Measurements from ENCODE around the gene DAPK2. TPM values are rescaled to one million over a fixed set of nuclear protein-coding genes. Genes with fewer than 3 reads are reported as not detected.

Gene DAPK2
- total RNA-seq, 1 donor from 2014 or later: 0.88 TPM

GRCh38 chr15:63879995-63880394 is 166.3 kb downstream of the DAPK2 start:
- no peak for DNase-seq (ENCODE audit: low spot score)
- no peak for ATAC-seq

DNA sequence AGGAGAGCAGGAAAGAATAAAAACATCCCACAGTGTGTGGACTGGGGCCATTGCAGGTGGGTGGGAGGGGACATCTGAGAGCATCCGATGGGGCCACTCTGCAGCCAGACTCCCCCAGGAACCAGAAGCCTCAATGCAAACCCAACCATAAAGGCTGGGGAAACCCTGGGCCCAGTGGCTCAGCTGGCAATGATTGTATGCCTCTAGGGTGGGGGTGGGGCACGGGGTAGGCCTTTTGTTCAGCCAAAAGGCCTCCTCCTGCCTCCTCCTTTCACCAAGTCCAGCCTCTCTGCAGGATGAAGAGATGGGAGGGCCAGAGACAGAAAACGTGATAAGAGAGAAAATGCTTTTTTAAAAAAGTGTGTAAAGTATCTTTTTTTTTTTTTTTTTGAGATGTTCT is 167.1 kb downstream of the DAPK2 start:
- no peak for DNase-seq (ENCODE audit: low spot score)
- no peak for ATAC-seq

- ATAC-seq (no peak), DNase-seq (ENCODE audit: low spot score) (no peak)
Observed at GRCh38 chr15:63877713-63878271, 168.5 kb downstream of the DAPK2 start.

GRCh38 chr15:63876085-63876662 is 170.1 kb downstream of the DAPK2 start:
- DNase-seq (ENCODE audit: low spot score): no peak
- no peak for ATAC-seq

- DNase-seq (ENCODE audit: low spot score): no peak
Observed at GRCh38 chr15:63874616-63875015, 171.7 kb downstream of the DAPK2 start.

GRCh38 chr15:63872759-63873510 is 173.3 kb downstream of the DAPK2 start:
- no peak for DNase-seq (ENCODE audit: low spot score)
- ATAC-seq: no peak

More at GRCh38 chr15:63874616-63875015, 171.7 kb downstream of the DAPK2 start:
- ATAC-seq: no peak

DNA sequence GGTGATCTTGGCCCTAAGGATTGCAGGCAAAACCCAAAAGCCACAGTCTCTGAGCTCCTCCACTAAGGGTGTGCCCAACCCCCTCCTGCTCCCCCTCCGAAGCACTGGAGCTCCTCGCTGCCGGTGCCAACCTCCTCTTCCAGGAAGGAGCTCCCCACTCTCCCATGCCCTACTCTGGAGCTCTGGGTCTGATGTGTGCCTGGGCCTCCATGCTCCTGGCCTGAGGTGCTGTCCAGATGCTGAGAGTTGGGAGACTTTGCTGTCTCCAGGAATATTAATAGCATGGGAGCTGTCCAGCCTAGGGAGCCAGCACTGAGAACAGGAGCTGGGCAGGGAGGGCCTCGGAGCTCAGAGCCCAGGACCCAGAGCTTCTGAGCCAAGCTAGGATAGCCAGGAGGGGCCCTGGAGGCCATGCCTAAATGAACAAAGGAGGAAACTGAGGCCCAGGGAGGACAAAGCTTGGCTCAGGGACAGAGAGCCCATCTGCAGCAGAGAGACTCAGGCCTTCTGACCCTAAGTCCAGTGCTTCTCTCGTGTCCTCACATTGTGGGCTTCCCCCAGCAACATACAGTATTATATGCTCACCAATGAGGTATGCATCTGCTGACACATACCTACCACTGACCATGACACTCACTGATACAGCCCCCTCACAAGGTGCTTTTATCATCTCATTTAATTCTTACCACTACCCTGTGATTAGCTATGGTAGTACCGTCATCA is 175.6 kb downstream of the DAPK2 start:
- ATAC-seq (peak; percentile 71), DNase-seq (ENCODE audit: low spot score) (no peak)

DNA sequence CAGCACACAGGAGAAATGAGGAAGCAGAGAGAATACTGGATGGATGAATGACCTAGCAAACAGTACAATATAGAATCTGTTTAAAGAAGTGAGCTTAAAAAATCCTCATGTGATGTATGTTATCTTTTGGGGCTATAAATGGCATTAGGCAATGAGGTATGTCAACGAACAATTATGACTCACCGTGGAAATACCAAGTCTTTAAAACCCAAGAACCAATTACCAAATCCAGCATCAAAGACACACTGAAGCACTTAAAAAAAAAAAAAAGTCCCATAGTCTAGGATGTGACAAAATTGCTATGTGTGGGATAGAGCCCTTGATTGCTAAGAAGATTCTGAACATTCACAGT is 176.3 kb downstream of the DAPK2 start:
- DNase-seq (ENCODE audit: low spot score) (no peak), ATAC-seq (no peak)

DNA sequence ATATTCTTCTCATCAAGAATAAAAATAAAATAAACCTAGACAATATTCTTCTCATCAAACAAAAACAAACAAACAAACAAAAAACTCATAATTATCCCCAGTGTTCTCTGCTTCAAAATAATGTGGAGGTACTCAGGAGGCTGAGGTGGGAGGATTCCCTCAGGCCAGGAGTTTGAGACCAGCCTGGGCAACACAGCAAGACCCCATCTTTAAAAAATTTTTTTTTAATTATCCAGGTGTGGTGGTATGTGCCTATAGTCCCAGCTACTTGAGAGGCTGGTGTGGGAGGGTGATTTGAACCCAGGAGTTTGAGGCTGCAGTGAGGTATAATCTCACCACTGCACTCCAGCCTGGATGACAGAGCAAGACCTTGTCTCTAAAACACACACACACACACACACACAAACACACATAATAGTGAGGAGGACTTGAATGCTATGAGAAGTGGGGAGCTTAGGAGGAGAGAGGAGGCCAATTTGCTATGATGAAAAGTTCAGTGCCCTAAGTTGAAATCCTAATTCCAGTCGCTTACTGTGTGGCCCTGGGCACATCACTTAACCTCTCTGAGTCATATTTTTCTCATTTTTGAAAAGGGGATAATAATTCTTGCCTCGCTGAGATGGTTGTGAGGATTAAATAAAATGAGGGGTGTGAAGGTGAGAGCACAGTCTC is 176.8 kb downstream of the DAPK2 start:
- DNase-seq (ENCODE audit: low spot score): no peak
- ATAC-seq: no peak

- no peak for DNase-seq (ENCODE audit: low spot score)
- ATAC-seq: no peak
Observed at GRCh38 chr15:63864186-63864585, 182.1 kb downstream of the DAPK2 start.

- DNase-seq (ENCODE audit: low spot score): no peak
- peak; percentile 70 for ATAC-seq
Observed at GRCh38 chr15:63861946-63862517, 184.3 kb downstream of the DAPK2 start.

DNA sequence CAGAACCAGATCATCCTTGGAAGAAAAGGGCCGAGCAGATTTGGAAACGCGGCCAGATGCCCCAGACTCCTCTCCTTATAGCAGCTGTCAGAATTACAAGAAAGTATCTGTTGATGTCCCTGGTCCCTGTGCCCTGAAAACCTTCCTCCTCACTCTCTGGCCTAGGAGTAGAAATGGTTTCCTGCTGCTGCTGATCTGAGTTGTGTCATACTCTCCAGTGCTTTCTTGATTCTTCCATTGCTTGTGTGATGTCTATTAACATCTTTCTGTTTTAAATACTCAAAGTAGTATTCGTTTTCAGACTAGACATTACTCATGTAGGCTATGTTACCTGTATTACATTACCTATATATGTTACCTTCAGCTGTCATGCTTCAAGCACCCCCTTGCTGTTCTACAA is 185.7 kb downstream of the DAPK2 start:
- ATAC-seq (no peak), DNase-seq (ENCODE audit: low spot score) (no peak)

GRCh38 chr15:63860155-63860554 is 186.1 kb downstream of the DAPK2 start:
- DNase-seq (ENCODE audit: low spot score) (no peak), ATAC-seq (no peak)

DNA sequence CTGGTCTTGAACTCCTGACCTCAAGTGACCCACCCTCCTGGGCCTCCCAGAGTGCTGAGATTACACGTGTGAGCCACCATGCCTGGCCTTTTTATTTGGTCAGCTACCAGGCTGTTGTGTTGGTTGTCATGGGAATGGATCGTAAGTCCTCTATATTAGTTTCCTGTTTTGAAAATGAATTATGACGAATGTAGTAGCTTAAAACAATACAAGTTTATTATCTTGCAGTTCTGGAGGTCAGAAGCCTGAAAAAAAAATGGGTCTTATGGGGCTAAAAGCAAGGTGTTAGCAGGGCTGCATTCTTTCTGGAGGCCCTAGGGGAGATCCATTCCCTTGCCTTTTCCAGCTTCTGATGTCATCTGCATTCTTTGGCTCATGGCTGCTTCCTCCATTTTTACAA is 187.4 kb downstream of the DAPK2 start:
- ATAC-seq (no peak), DNase-seq (ENCODE audit: low spot score) (no peak)

- DNase-seq (ENCODE audit: low spot score): no peak
- no peak for ATAC-seq
Observed at GRCh38 chr15:63858448-63858847, 187.8 kb downstream of the DAPK2 start.

DNA sequence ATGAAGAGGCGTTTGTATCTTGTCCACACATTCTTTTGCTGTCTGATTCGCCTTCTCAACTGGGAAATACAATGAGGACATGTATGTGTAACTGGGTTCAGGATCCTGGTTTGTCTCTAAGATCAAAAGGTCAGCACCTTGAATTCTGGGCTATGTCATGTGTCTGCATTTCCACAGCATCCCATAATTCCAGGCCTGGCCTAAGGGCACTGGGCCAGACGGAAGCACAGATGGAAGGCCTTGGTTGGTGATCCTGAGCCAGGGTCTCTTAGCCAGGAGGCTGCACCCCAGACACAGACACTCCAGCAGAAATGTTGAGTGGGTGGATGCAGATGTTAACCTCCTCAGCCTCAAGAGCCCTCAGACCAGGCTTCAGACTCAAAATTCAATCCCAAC is 188.8 kb downstream of the DAPK2 start:
- DNase-seq (ENCODE audit: low spot score): no peak
- ATAC-seq: no peak

Other genes starting within 250 kb of the DAPK2 start
- gene HERC1, start 212.5 kb downstream of the DAPK2 start, total RNA-seq: 40.6 TPM
- gene CIAO2A, start 47.4 kb upstream of the DAPK2 start, total RNA-seq: 70.2 TPM
- gene SNX1, start 49.5 kb upstream of the DAPK2 start, total RNA-seq: 66.2 TPM
- 1.2 TPM for gene SNX22, start 105.2 kb upstream of the DAPK2 start, total RNA-seq
- 474 TPM for gene PPIB, start 116.5 kb upstream of the DAPK2 start, total RNA-seq